GM21737 (cell line): Measurements from ENCODE around the gene SIGLEC10.

Experiments
- ATAC-seq: cut with Tn5 transposase; IDR thresholded peaks from one replicate; pipeline ENCODE4 v1.9.1; 2021; ENCODE audit warnings: mild to moderate bottlenecking, moderate library complexity; ENCODE audit not compliant: unreplicated experiment

The SIGLEC10 gene

GRCh38 chr19:51366389-51367254, 50.8 kb downstream of the SIGLEC10 start:
- ATAC-seq: peak; percentile 45

- no peak for ATAC-seq
These were observed 51.5 kb downstream of the SIGLEC10 start, which contains the start of gene ETFB for GRCh38 chr19:51365965-51366388. ETFB (minus strand) TSS chr19:51366388; CDS start chr19:51366326, 62 bp downstream.

- no peak for ATAC-seq
These were observed 52.1 kb downstream of the SIGLEC10 start for GRCh38 chr19:51365211-51365964.

- no peak for ATAC-seq
These were observed 53.0 kb downstream of the SIGLEC10 start for GRCh38 chr19:51364200-51365106.

- ATAC-seq: no peak
These were observed 56.2 kb downstream of the SIGLEC10 start for GRCh38 chr19:51361239-51361638.
